GM12874 (cell line): ENCODE measurements around the gene DSC1.

ENCODE experiments used
- CTCF ChIP-seq: IDR thresholded peaks from 2 replicates; pipeline ENCODE4 v1.5.1; 2011; ENCODE audit warnings: low read depth, mild to moderate bottlenecking, control low read depth, low read length, moderate library complexity; ENCODE audit not compliant: insufficient read depth

DSC1 gene

GRCh38 chr18:31125878-31126277, 36.8 kb downstream of the DSC1 start:
- no peak for TF ChIP-seq CTCF

- no peak for TF ChIP-seq CTCF
Observed at GRCh38 chr18:31120594-31120993, 42.1 kb downstream of the DSC1 start.

- no peak for TF ChIP-seq CTCF
Observed at GRCh38 chr18:31116853-31117595, 45.6 kb downstream of the DSC1 start.

DNA sequence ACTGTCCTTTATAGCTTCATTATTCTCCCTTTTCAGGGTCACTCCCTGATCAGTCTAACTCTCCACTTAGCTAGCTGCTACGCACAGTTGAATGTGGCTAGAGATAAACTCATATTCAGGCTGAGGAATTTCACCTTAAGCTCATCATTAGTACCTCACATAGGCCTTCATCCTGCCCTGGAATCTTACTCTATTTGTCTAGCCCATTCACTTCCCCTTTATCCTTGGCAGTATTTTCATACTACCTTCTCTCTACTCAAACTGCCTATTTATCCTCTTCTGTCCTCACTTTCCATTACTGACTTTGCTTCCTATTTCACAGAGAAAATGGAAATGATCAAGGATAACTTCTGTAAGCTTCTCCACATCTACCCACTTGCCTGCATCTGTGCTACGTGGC, 49.9 kb downstream of the DSC1 start:
- TF ChIP-seq CTCF: no peak

DNA sequence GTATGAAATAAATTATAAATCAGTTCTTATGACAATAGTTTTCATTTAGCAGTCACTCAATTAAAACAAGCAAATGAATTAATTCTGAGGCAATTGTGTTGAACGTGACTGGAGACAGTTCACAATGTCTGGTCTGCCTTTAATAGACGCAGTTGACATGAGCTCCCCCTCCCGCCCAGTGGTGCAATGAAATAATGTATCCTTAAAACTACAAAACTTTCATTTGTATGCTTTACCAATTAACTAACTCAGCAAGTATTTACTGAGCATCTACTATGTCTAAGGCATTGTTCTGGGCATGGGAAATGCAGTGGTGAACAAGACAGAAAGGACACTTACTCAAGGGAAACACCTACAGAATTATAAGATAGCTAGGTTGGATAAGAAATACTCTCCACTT, 56.9 kb downstream of the DSC1 start:
- no peak for TF ChIP-seq CTCF

- TF ChIP-seq CTCF: no peak
Observed at GRCh38 chr18:31104444-31104843, 58.2 kb downstream of the DSC1 start.

- TF ChIP-seq CTCF: no peak
Observed at GRCh38 chr18:31103423-31103822, 59.2 kb downstream of the DSC1 start.

GRCh38 chr18:31102941-31103340, 59.7 kb downstream of the DSC1 start:
- TF ChIP-seq CTCF: no peak
